ENCODE measurements around the gene KIAA0753.

Gene KIAA0753

DNA sequence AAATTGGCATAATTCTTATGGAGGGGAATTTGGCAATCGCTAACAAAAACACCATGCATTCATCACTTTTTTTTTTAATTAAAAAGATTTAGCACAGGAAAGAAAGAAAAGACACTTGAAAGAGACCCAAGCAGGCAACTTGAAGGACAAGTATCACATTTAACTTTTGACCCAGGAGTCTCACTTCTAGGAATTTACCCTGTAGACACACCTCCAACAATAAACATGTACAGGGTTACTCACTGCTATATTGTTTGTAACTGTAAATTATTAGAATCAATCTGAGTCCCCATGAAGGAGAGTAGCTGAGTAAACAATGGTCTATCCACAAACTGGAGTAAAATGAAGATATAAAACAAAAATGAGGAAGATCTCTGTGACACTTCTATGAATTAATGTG, 10.1 kb downstream of the KIAA0753 start:
- Histone ChIP-seq H4K91ac (ENCODE audit: low read depth, low read length) (no peak overlapping the region), H3K4me1 (ENCODE audit: control insufficient read depth in 1 of 2, insufficient read depth in 2 of 2, low read length in 2 of 2) (no peaks in the 10 kb centered on the region), H3K23ac (ENCODE audit: low read length) (no peak overlapping the region), H4K12ac (ENCODE audit: low read depth, low read length) (no peak overlapping the region), H3K4me3 (ENCODE audit: low read depth, low read length) (no peak overlapping the region), H2BK120ac (ENCODE audit: insufficient read depth, low read length, poor library complexity) (no peak overlapping the region), H3K79me2 (ENCODE audit: control insufficient read depth, insufficient read depth, low read length, poor library complexity) (no peaks in the 10 kb centered on the region), H3K14ac (ENCODE audit: low read length) (no peak overlapping the region), H3K4ac (ENCODE audit: low read depth, low read length) (no peak overlapping the region), H3K9ac (ENCODE audit: low read length) (no peak overlapping the region), H3K9me3 (ENCODE audit: insufficient read depth, low read depth, low read length) (no peaks in the 10 kb centered on the region), H3K27me3 (ENCODE audit: insufficient read depth, low read length) (no peaks in the 10 kb centered on the region), H3K4me2 (ENCODE audit: low read length) (no peak overlapping the region), H3K18ac (ENCODE audit: low read length) (no peak overlapping the region), H2AK5ac (ENCODE audit: low read length) (no peak overlapping the region), H2BK5ac (ENCODE audit: low read depth, low read length, poor library complexity) (no peak overlapping the region), H3K36me3 (ENCODE audit: control insufficient read depth in 1 of 2, insufficient read depth in 2 of 2, low read length in 2 of 2) (peaks cover 5 to 17% of the 10 kb centered on the region in 2 experiments), H4K8ac (ENCODE audit: low read depth, low read length) (no peak overlapping the region), H3K27ac (ENCODE audit: low read depth, low read length) (no peak overlapping the region), H2AFZ (ENCODE audit: insufficient read depth, low read length, poor library complexity) (no peak overlapping the region), H2BK12ac (ENCODE audit: low read length) (no peak overlapping the region), H3K79me1 (ENCODE audit: low read length) (no peaks in the 10 kb centered on the region)
- WGBS (ENCODE audit: extremely low coverage, insufficient coverage, insufficient read length), result no CpG with 5 or more reads among the region's 1 CpG
- DNase-seq, result no peak

DNA sequence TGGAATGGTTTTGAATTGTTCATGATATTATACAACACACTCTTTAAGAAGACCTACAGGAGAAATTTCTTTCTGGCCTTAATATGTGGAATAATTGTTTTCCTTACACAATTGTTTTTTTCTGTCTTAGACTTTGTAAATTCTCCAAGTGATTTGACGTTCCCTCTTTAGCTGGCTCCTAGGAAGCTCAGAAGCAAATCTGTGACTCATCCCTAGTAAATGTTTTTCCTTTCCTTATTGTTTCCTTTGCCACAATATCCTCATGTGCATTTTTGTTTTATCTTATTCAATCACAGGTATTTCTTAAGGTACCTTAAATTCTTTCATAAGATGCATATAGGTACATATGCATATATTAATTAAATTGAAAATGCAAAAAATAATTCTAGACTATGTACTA, 13.5 kb downstream of the KIAA0753 start:
- H3K18ac ChIP-seq (ENCODE audit: low read length), result no peak overlapping the region
- no peak for DNase-seq
- H3K4me1 ChIP-seq (ENCODE audit: control insufficient read depth in 1 of 2, insufficient read depth in 2 of 2, low read length in 2 of 2), result no peaks in the 10 kb centered on the region
- H3K27me3 ChIP-seq (ENCODE audit: insufficient read depth, low read length), result no peaks in the 10 kb centered on the region
- H3K14ac ChIP-seq (ENCODE audit: low read length), result no peak overlapping the region
- no peak overlapping the region for H3K4me2 ChIP-seq (ENCODE audit: low read length)
- no peak overlapping the region for H4K12ac ChIP-seq (ENCODE audit: low read depth, low read length)
- H3K79me2 ChIP-seq (ENCODE audit: control insufficient read depth, insufficient read depth, low read length, poor library complexity), result no peaks in the 10 kb centered on the region
- H2BK5ac ChIP-seq (ENCODE audit: low read depth, low read length, poor library complexity), result no peak overlapping the region
- H2BK12ac ChIP-seq (ENCODE audit: low read length), result no peak overlapping the region
- WGBS (ENCODE audit: extremely low coverage, insufficient coverage, insufficient read length), result no CpG with 5 or more reads among the region's 1 CpG
- H2AFZ ChIP-seq (ENCODE audit: insufficient read depth, low read length, poor library complexity), result no peak overlapping the region
- no peaks in the 10 kb centered on the region for H3K79me1 ChIP-seq (ENCODE audit: low read length)
- no peak overlapping the region for H4K91ac ChIP-seq (ENCODE audit: low read depth, low read length)
- H3K9me3 ChIP-seq (ENCODE audit: insufficient read depth, low read depth, low read length), result no peaks in the 10 kb centered on the region
- no peak overlapping the region for H3K9ac ChIP-seq (ENCODE audit: low read length)
- H3K36me3 ChIP-seq (ENCODE audit: control insufficient read depth in 1 of 2, insufficient read depth in 2 of 2, low read length in 2 of 2), result peaks cover 8 to 21% of the 10 kb centered on the region in 2 experiments
- no peak overlapping the region for H3K23ac ChIP-seq (ENCODE audit: low read length)
- H3K4ac ChIP-seq (ENCODE audit: low read depth, low read length), result no peak overlapping the region
- H3K27ac ChIP-seq (ENCODE audit: low read depth, low read length), result no peak overlapping the region
- no peak overlapping the region for H2AK5ac ChIP-seq (ENCODE audit: low read length)
- H3K4me3 ChIP-seq (ENCODE audit: low read depth, low read length), result no peak overlapping the region
- H4K8ac ChIP-seq (ENCODE audit: low read depth, low read length), result no peak overlapping the region
- H2BK120ac ChIP-seq (ENCODE audit: insufficient read depth, low read length, poor library complexity), result no peak overlapping the region

DNA sequence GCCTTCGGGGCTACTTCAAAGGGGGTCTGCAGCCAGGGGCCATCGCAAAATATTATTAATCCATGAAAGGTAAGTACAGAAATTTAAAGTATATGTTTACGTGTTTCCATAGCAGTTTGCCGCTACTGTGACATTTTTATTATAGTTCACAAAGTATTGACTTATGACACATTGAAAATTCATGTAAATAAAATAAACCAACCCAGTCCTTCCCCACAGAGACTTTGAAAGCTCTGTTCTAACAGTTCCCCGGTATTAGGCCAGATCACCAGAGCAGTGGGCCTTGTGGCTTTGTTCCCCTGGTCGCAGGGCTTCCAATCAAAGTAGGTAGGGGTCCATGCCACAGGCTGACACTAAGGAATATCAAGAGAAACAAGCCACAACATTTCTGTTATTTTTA, 13.9 kb downstream of the KIAA0753 start:
- Histone ChIP-seq H2BK120ac (ENCODE audit: insufficient read depth, low read length, poor library complexity) (no peak overlapping the region), H3K27me3 (ENCODE audit: insufficient read depth, low read length) (no peaks in the 10 kb centered on the region), H2AK5ac (ENCODE audit: low read length) (no peak overlapping the region), H3K4ac (ENCODE audit: low read depth, low read length) (no peak overlapping the region), H3K4me1 (ENCODE audit: control insufficient read depth in 1 of 2, insufficient read depth in 2 of 2, low read length in 2 of 2) (no peaks in the 10 kb centered on the region), H4K8ac (ENCODE audit: low read depth, low read length) (no peak overlapping the region), H4K91ac (ENCODE audit: low read depth, low read length) (no peak overlapping the region), H3K9me3 (ENCODE audit: insufficient read depth, low read depth, low read length) (no peaks in the 10 kb centered on the region), H3K79me1 (ENCODE audit: low read length) (no peaks in the 10 kb centered on the region), H3K23ac (ENCODE audit: low read length) (no peak overlapping the region), H2AFZ (ENCODE audit: insufficient read depth, low read length, poor library complexity) (no peak overlapping the region), H3K9ac (ENCODE audit: low read length) (no peak overlapping the region), H3K79me2 (ENCODE audit: control insufficient read depth, insufficient read depth, low read length, poor library complexity) (no peaks in the 10 kb centered on the region), H3K4me2 (ENCODE audit: low read length) (no peak overlapping the region), H2BK12ac (ENCODE audit: low read length) (no peak overlapping the region), H3K4me3 (ENCODE audit: low read depth, low read length) (no peak overlapping the region), H3K27ac (ENCODE audit: low read depth, low read length) (no peak overlapping the region), H3K18ac (ENCODE audit: low read length) (no peak overlapping the region), H2BK5ac (ENCODE audit: low read depth, low read length, poor library complexity) (no peak overlapping the region), H4K12ac (ENCODE audit: low read depth, low read length) (no peak overlapping the region), H3K36me3 (ENCODE audit: control insufficient read depth in 1 of 2, insufficient read depth in 2 of 2, low read length in 2 of 2) (peaks cover 6 to 21% of the 10 kb centered on the region in 2 experiments), H3K14ac (ENCODE audit: low read length) (no peak overlapping the region)
- DNase-seq, result no peak
- WGBS (ENCODE audit: extremely low coverage, insufficient coverage, insufficient read length), result no CpG with 5 or more reads among the region's 6 CpGs

DNA sequence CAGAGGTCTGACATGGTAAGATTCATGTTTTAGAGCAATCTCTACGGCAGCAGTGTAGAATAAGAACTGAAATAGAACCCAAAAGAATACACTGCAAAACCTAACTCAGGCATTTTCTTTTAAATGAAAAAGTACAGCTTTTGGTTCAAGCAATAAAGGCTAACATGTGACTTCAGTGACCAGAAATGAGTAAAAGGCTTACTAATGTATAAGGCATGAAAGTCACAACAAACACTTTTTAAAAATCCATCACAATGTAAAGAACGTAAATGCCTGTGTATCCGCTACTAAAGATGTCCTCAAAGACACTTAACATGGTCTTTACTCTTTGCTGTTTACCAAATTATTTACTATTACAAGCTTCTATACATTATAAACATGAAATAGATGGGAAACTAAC, 16.6 kb downstream of the KIAA0753 start:
- Histone ChIP-seq H4K12ac (ENCODE audit: low read depth, low read length) (no peak overlapping the region), H3K27me3 (ENCODE audit: insufficient read depth, low read length) (no peaks in the 10 kb centered on the region), H3K4me3 (ENCODE audit: low read depth, low read length) (no peak overlapping the region), H3K27ac (ENCODE audit: low read depth, low read length) (no peak overlapping the region), H2BK5ac (ENCODE audit: low read depth, low read length, poor library complexity) (no peak overlapping the region), H2BK12ac (ENCODE audit: low read length) (no peak overlapping the region), H3K18ac (ENCODE audit: low read length) (no peak overlapping the region), H3K9ac (ENCODE audit: low read length) (no peak overlapping the region), H3K79me1 (ENCODE audit: low read length) (no peaks in the 10 kb centered on the region), H3K4me1 (ENCODE audit: control insufficient read depth in 1 of 2, insufficient read depth in 2 of 2, low read length in 2 of 2) (no peaks in the 10 kb centered on the region), H3K79me2 (ENCODE audit: control insufficient read depth, insufficient read depth, low read length, poor library complexity) (no peaks in the 10 kb centered on the region), H3K14ac (ENCODE audit: low read length) (no peak overlapping the region), H4K8ac (ENCODE audit: low read depth, low read length) (no peak overlapping the region), H2AFZ (ENCODE audit: insufficient read depth, low read length, poor library complexity) (no peak overlapping the region), H4K91ac (ENCODE audit: low read depth, low read length) (no peak overlapping the region), H3K36me3 (ENCODE audit: control insufficient read depth in 1 of 2, insufficient read depth in 2 of 2, low read length in 2 of 2) (peaks cover 9 to 26% of the 10 kb centered on the region in 2 experiments), H3K4me2 (ENCODE audit: low read length) (no peak overlapping the region), H3K4ac (ENCODE audit: low read depth, low read length) (no peak overlapping the region), H2AK5ac (ENCODE audit: low read length) (no peak overlapping the region), H3K9me3 (ENCODE audit: insufficient read depth, low read depth, low read length) (no peaks in the 10 kb centered on the region), H3K23ac (ENCODE audit: low read length) (no peak overlapping the region), H2BK120ac (ENCODE audit: insufficient read depth, low read length, poor library complexity) (no peak overlapping the region)
- no CpG with 5 or more reads among the region's 3 CpGs for WGBS (ENCODE audit: extremely low coverage, insufficient coverage, insufficient read length)
- peak in 1 of 2 donors; percentile 39 for DNase-seq
